ENCODE data around the gene CCRL2. TPM values are rescaled to one million over a fixed set of nuclear protein-coding genes. Genes with fewer than 3 reads are reported as not detected.
"Not testable (repeated sequence)": the region's sequence is repeated elsewhere in the genome, so short reads cannot be mapped to it uniquely, and the experiment has no call there.

Gene CCRL2
- total RNA-seq, 1 donor from 2014 or later: 1.2 TPM

DNA sequence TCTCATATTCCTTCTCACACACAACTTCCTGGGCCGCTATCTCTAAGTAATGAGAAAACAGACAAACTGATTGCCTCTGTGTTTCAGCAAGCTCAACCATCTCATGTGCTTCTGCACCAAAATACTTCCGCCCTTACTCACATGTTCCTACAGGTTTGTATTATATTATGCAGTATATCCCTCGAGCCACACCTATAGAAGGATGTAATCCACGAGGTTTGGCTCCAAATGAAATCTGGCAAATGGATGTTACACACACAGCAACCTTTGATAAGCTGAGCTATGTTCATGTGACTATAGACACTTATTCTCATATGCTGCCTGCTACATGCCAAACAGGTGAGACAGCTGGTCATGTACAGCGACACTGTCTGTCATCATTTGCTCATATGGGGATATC is 22.6 kb downstream of the CCRL2 start:
- DNase-seq: no peak

DNA sequence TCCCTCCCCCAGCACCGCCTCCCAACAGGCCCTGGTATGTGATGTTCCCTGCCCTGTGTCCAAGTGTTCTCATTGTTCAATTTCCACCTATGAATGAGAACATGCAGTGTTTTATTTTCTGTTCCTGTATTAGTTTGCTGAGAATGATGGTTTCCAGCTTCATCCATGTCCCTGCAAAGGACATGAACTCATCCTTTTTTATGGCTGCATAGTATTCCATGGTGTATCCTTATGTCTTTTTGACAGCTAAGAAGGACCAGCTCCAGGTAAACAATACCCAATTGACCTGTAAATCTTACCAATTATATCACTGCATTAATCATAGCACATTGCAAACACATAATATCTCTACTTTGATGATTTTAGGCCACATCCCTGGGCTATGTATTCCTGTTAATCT is 23.8 kb downstream of the CCRL2 start:
- not testable (repeated sequence) for DNase-seq

DNA sequence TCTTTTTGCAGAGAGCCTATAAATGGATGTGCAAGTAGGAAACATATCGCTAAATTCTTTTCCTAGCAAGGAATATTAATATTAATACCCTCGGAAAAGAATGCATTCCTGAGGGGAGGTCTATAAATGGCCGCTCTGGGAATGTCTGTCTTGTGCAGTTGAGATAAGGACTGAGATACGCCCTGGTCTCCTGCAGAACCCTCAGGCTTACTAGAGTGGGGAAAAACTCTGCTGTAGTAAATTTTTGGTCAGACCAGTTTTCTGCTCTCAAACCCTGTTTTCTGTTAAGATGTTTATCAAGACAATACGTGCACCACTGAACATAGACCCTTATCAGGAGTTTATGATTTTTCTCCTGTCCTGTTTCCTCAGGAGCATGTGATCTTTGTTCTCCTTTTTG is 24.8 kb downstream of the CCRL2 start:
- not testable (repeated sequence) for DNase-seq

DNA sequence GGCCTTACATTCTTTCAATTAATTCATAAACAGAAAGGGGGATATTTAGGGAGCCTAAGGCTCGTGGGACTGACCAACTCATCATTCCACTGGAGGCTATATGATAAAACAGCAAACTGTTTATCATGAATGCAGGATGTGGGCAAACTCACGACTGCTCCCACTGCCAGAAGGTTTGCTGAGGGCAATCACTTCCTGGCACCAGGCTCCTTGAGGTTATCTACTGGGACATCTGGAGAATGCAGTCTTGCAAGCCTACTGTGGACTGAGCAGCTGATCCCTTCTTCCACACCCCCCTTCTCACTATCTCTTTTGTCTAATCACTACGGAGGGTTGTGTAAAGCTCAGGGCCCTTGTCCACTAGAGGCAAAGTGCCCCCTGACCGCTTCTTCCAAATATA is 26.1 kb downstream of the CCRL2 start:
- not testable (repeated sequence) for DNase-seq

DNA sequence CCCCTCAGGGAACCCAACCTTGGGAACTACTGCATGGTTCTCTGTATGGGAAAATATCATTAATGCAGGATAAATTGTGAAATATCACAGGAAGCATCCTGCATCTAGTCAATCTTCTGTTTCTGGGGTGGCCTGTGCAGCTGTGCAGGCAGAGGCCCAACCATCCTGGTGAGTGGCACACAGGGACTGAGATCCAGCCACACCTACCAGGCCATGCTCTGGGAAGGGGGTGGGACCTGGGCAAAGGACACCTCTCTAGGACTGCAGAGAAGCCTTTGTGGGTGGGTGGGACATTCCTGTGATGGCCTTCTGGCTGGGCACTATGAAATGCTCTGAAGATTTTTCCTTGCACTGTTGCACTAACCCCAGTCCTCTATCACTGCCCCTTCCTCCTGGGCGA is 26.8 kb downstream of the CCRL2 start:
- no peak for DNase-seq

DNA sequence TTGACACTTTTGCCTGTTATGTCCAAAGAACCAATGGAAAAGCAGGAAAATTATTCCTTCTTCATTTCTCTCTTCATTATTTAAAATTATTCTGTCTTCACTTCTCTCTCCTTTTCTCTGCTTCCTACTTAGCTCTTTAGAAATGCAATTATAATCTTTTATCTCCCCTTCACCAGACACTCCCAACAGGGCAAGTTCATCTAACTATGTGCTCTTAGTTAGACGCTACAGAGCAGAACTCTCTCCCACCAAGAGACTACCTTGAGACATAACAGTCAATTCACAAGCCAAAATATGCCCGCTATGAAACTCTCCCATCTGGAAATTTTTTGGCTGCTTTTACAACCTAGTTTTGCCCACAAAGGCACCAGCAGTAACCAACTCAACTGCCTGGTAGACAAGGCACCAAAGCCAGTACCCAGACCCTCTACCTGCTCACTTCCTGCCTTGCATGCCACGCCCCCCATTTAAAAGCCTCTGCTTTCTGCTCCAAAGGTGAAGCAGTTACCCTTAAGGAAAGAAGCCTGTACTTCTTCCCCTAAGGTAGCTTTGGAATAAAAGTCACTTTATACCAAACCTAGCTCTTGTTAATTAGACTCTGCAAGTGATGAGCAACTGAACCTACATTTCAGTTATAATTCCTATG is 28.1 kb downstream of the CCRL2 start:
- DNase-seq: no peak

DNA sequence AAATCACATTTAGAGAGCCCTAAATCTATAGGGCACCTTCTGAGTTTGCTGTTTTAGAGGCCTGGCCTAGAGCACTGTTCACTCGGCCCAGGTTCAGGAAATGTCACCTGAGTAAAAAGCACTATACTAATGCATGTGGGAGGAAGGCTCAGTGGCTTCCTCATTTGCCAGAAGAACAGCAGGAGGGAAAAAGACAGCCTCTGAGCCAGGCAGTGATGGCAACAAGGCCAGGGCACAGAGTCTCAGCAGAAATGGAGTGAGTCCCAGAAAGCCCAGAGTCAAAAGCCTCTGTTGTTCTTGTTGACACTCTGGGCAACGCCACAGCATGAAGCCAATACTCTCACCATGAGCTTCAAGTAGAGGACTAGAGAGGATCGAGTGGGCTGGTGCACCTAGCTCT is 31.8 kb downstream of the CCRL2 start:
- DNase-seq: no peak

DNA sequence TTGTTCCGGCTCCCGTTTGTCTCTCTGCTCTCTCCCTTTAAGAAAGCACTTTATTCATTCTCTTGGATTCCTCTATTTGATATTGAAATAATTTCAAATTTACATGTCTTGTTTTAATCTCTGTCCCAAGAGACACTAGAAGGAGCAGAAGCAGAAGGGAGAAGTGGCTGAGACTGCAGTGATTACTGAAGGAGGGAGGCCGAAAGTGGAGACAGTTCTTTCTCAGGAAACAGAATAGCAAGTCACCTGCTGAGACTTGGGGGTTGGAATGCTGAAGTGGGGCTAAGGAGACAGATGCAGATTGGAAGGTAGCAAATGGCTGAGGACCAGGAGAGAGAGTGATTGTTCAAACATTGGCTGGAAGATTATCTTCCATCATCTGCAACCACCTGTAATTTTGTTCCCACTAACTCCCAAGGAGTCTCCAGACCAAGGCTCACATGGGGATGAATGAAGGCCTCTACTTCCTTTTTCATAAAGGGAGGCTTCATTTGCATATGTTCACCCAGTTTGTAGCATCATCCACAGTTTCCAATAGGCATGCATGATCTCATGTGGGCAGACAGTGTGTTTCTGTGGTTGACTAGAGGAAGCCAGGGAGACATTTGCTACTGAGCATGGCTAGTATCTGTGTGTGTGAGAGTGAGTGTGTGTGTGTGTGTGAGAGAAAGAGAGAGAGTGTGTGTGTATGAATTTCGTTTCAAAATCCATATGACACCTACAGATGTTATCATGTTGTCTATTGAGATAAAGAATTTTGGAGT is 33.7 kb downstream of the CCRL2 start:
- no peak for DNase-seq

DNA sequence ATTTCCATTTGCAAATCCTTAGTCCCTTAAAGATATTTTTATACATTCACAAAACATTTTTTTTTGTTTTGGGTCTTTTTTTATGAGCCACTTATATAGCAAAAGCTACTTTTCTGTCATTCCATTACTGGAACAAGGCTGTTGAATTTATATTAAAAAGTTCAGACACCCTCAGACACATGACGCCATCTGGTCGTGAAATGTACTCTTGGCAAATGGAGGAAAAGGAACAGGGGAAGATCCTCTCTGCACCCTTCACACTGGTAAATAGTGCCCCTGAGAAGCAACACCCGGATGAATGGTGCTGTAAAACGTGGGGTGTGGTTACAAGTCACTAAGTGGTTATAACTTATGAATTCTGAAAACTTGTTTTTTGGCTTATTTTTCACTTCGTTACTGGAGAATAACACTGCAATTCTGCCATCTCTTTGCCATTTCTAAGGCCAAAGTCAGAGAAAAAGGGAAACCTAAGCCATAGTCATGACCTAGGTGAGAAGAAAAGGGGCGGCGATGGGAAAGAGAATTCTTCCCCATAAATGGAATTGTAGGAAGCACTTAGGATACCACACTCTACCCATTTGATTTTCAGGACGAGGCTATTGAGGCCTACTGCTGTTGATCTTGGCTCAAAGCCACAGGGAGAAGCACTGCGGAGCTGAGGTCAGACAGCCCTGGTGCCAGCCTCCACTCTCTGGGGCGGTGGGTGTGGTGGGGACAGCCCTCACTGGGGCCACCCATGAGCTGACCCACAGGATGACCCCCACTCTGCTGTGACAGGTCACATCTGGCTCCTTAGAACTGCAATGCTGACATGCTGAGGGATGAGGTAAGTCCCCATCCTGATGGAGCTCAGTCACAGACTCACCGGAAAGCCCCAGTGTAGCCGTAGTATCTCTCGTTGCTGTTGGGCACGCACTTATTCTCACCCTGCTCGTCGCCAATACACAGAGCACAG is 35.8 kb downstream of the CCRL2 start:
- no peak for DNase-seq

DNA sequence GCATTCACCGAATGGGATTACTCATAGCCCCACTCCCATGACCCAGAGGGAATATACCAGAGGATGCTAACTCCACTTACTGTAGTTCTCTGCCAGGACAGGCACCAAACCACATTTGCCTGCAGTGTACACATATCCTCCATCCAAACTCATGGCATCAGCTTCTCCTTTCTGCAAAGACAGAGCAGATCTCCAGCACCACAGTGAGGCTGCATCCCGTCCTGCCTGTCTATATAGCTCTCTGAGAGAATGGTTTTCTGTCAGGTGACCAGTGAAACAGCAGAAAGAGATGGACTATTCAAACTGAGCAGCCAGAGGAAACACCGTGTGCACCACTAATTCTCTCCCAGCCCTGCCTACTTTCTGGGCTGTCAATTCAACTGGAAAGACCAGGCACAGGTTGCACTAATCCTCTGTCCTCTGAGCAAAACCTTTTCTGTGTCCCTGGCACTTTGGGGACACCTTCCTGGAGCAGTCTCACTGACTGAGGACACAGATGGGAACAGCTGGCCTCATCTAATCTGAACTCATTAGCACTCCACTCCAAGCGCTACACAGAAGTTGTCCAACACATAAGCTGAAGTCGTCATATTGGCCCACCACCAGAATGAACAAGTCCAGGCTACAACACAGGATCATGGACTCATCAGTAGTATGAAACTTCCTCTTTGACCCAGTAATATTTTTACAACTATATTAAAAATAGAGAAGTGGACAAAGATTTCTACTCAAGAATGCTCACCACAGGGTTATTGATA is 40.3 kb downstream of the CCRL2 start:
- DNase-seq: no peak

DNA sequence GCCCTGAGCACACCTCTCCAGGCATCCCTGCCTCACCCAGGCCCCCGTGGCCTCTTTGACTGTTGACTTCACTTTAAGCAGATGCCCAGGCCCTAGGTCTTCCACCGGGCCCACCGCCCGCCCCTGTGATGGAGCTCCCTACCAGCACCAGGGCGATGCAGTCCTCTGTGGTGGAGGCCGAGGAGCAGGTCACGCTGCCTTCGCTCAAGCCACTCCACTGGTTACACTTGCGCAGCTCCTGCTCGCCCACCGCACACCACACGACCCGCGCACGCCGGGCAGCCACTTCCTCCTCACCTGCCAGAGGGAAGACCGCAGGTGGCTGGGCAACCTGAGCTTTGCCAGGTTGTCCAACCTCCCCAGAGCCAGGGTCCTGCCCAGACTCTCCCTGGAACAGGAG is 41.7 kb downstream of the CCRL2 start:
- no peak for DNase-seq

DNA sequence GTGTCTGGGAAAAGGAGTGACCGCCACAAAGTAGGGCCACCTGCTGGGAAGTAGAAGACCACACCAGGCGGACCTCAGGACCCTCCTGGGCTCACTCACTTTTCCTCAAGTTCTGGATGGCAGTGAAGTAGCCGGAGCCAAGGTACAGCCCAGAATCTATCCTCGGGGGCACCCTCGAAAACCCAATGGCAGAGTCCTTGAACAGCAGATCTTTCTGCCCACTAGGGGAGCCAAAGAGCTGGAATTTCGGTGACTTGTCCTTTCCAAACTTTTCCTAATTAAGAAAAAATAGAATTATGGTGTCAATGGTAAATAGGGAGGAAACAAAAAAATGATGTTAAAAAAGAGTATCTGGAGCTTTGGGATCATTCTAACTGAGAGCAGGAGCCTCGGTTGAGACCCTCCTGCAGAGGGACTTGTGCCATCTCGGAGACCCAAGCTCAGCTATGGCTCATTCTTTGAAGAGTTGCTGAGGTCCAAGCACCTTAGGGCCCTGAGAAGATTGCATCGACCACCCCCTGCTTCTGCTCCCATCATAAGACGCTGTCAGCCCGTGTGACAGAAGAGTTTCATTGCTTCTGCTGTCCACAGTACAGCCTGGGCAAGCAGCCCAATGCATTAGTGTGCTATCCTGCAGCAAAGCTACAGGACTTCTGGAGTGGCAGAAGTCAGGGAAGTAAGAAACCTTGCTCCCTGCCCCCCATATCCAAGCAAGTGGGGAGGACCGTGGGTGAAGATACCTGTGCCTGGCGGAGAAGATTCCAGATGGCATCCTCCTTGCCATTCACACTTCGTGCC is 42.9 kb downstream of the CCRL2 start:
- no peak for DNase-seq

DNA sequence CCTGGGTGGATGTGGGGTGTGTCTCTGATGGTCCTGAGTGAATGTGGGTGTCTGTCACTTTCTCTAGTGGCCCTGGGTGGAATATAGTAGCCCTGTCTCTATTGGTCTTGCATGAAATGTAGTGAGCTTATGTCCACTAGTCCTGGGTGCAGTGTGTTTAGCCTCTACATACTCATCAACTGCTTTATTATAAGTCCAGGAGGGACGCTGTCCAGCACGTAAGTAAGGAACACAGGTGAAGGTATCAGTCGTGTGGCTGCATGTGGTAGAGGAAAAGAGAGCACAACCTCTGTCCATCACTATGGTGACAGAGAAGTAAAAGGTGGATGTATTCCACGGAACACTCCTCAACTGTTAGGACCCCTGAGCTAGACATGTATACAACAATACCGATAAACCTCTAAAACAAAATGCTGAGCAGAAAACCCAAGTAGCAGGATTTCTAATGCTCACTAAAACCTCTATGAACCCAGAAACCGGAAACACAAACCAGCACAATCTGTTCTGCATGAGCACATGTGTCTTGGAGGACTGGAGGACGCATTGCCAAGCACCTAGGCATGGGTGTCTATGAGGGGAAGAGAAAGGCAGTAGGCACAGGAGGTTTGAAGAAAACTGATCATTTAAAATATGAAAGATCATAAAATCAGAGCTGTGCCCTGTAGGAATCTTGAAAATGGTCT is 46.6 kb downstream of the CCRL2 start:
- no peak for DNase-seq

DNA sequence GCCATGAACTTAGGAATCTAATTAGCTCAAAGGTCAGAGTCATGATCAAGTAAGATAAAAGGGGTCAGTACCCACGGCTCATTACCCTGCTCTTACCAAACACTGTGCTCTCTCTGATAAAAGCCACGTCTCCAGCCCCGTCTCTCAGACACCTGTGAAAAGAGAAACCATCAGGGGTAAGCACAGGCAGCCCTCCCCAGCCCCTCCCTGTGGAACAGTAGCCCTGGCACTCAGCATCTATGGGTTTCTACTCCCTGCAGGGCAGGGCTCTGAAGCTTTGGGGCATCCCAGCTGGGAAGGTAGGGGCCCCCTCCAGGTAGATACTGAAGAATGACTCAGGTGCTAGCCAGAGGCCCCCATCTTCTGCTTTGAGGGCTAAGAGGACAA is 47.1 kb downstream of the CCRL2 start:
- no peak for DNase-seq

DNA sequence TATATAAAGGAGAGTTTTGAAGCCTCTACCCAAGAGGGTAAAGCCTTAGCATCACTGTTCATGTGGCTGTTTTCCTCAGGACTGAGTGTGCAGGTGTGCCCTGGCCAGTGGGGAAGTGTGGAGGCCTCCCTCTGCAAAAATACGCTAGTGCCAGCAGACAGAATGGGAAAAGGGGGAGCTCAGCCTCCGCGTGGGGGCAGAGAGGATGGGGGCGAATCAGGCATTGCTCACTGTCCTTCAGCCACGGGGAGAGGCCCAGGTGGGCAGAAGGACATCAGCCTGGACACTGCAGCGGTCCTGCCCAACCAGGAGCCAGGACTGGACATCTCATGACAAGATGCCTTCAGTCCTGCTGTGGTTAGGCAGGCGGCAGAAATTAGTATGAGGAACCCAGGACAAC is 47.5 kb downstream of the CCRL2 start:
- DNase-seq: no peak

DNA sequence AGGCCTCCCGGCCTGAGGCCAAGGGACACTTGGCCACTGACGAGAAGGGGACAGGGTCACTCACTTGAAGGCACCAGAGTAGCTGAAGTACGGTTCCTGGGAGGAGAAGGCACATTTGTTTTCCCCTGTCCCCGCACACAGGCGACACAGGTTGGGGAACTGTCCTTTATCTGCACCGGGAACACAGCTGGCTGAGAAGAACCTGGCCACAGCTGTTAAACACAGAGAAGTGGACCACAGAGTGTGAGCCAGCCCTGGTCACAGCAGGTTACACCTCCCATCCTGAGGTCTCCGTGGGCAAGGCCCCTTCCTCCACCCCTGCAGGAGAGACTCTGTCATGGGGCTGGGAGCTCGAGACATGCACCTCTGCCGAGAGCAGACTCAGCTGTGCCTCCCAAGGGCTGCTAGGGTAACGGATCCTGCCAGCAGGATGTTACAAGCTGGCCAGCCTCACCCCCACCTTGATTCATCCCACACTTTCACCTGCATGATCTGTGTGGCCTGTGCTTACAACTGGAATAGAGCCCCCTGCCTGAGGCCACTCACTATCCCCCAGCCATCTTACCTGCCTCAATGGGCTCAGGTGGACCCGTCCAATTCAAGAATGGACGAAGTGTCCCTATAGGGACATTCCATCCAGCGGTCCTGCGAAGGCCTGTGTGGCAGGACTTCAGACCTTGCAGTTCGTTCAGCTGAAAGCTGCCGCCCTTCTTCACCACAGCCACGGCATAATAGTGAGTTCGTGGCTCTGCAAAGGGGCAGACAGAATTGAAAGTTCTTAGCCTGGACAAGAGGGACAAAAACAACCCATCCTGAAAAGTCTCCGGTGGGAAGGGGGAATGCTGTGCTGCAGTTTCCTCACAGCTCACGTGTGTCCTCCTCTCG is 48.4 kb downstream of the CCRL2 start:
- no peak for DNase-seq

DNA sequence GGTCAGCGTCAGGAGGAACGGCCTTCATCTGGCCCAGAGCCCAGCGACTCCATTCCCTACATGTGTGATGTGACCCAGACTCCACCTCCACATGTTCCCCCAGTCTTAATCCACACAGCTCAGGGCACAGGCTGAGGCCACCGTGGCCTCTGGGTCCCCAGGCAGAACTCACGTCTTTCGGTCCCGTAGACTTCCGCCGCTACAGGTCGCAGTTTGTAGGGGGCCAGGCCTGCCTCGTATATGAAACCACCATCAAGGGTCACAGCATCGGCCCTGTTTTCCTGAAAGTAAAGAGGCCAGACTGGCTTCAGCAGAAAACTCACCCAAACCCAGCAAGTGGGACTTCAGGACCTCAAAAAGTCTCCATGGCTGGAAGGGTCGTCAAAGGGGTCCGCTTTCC is 49.1 kb downstream of the CCRL2 start:
- DNase-seq: no peak

Measured in skin of body (tissue), 2 donors.